IPS-18a (cell line): ENCODE data around the gene ANKRD13D.
A peak's percentile ranks its signal among the peaks of the same experiment; 100 is the strongest.

ENCODE experiments used
- H3K27ac ChIP-seq: one replicate; pipeline ENCODE4 v1.5.1; 2013; ENCODE audit warnings: low read length
- H3K27me3 ChIP-seq: one replicate; pipeline ENCODE4 v1.6.1; 2013; ENCODE audit warnings: mild to moderate bottlenecking, low read length; ENCODE audit not compliant: control insufficient read depth, insufficient read depth
- H3K36me3 ChIP-seq: one replicate; pipeline ENCODE4 v1.6.1; 2013; ENCODE audit warnings: low read depth, low read length; ENCODE audit not compliant: control insufficient read depth
- H3K4me1 ChIP-seq: one replicate; pipeline ENCODE4 v1.6.1; 2013; ENCODE audit warnings: low read depth, low read length; ENCODE audit not compliant: control insufficient read depth
- H3K4me3 ChIP-seq: one replicate; pipeline ENCODE4 v1.5.1; 2013; ENCODE audit warnings: low read length
- H3K9ac ChIP-seq: one replicate; pipeline ENCODE4 v1.6.1; 2013; ENCODE audit warnings: mild to moderate bottlenecking, low read length, moderate library complexity
- H3K9me3 ChIP-seq: one replicate; pipeline ENCODE4 v1.6.1; 2013; ENCODE audit warnings: low read depth, low read length; ENCODE audit not compliant: control insufficient read depth

Gene ANKRD13D

DNA sequence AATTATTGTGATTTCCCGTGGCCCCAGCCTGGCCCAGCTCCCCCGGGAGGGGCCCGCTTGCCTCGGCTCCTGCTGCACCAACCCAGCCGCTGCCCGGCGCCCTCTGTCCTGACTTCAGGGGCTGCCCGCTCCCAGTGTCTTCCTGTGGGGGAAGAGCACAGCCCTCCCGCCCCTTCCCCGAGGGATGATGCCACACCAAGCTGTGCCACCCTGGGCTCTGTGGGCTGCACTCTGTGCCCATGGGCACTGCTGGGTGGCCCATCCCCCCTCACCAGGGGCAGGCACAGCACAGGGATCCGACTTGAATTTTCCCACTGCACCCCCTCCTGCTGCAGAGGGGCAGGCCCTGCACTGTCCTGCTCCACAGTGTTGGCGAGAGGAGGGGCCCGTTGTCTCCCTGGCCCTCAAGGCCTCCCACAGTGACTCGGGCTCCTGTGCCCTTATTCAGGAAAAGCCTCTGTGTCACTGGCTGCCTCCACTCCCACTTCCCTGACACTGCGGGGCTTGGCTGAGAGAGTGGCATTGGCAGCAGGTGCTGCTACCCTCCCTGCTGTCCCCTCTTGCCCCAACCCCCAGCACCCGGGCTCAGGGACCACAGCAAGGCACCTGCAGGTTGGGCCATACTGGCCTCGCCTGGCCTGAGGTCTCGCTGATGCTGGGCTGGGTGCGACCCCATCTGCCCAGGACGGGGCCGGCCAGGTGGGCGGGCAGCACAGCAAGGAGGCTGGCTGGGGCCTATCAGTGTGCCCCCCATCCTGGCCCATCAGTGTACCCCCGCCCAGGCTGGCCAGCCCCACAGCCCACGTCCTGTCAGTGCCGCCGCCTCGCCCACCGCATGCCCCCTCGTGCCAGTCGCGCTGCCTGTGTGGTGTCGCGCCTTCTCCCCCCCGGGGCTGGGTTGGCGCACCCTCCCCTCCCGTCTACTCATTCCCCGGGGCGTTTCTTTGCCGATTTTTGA lies 3.3 kb upstream of the ANKRD13D start:
- Histone ChIP-seq H3K9ac (no peak overlapping the region), H3K27me3 (no peaks in the 10 kb centered on the region)

GRCh38 chr11:67286621-67287333 lies 2.3 kb upstream of the ANKRD13D start:
- Histone ChIP-seq H3K9ac (no peak overlapping the region), H3K27me3 (no peaks in the 10 kb centered on the region), H3K4me3 (no peak overlapping the region), H3K36me3 (peaks cover 39% of the 10 kb centered on the region), H3K4me1 (peaks cover 9% of the 10 kb centered on the region), H3K27ac (no peak overlapping the region), H3K9me3 (no peaks in the 10 kb centered on the region)

More for the DNA sequence above, 3.3 kb upstream of the ANKRD13D start:
- H3K36me3 ChIP-seq = peaks cover 45% of the 10 kb centered on the region
- no peak overlapping the region for H3K27ac ChIP-seq
- H3K4me1 ChIP-seq = peaks cover 9% of the 10 kb centered on the region
- no peaks in the 10 kb centered on the region for H3K9me3 ChIP-seq
- no peak overlapping the region for H3K4me3 ChIP-seq

DNA sequence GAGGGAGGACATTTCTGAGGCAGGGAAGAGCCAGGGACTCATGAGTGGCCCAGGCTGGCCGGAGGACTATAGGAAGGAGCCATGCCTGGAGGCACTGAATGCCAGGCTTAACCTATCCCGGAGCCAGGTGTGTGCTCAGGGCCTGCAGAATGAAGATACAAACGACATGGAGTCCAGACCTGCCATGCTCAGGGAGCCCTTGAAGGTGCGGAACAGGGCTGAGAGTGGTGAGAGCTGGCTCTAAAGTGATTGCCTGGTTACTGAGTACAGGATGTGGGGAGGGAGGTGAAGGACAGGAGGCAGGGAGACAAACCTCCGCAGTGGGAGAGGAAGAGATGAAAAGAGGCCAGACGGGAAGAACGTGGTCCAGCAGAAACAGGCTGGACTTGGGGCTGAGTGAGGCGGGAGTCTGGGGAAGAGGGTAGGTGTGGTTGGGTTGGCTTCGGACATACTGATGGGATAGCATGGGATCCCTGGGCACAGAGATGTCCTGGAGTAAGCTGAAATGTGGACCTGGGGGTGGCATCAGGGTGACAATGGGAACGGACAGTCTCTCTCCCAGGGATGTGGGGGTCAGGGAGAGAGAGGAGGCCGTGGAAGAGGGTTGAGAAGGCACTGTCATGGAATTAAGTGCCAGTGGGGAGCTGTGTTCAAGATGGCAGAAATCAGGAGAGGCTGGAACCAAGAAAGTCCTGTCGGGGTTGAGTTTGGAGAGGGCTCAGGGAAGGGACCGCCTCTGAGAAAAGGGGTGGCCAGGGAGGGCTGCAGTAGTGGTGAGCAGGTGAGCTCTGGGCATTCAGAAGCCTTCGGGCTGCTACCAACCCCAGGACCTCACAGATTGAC lies 1.5 kb upstream of the ANKRD13D start:
- Histone ChIP-seq H3K27me3 (no peaks in the 10 kb centered on the region), H3K9me3 (no peaks in the 10 kb centered on the region), H3K27ac (peak overlapping the region; percentile 71), H3K9ac (peak overlapping the region; percentile 81), H3K36me3 (peaks cover 31% of the 10 kb centered on the region), H3K4me1 (peaks cover 9% of the 10 kb centered on the region), H3K4me3 (peak overlapping the region; percentile 81)

- Histone ChIP-seq H3K9ac (peak overlapping the region; percentile 81), H3K4me1 (peaks cover 9% of the 10 kb centered on the region), H3K27me3 (no peaks in the 10 kb centered on the region), H3K9me3 (no peaks in the 10 kb centered on the region), H3K4me3 (peak overlapping the region; percentile 81), H3K36me3 (peaks cover 29% of the 10 kb centered on the region), H3K27ac (peak overlapping the region; percentile 71)
Measured at GRCh38 chr11:67288198-67288451, 978 bp upstream of the ANKRD13D start.

GRCh38 chr11:67288452-67289225 lies 464 bp upstream of the ANKRD13D start:
- peak overlapping the region; percentile 81 for H3K9ac ChIP-seq
- no peaks in the 10 kb centered on the region for H3K9me3 ChIP-seq
- peaks cover 9% of the 10 kb centered on the region for H3K4me1 ChIP-seq
- peaks cover 24% of the 10 kb centered on the region for H3K36me3 ChIP-seq
- peak overlapping the region; percentile 71 for H3K27ac ChIP-seq
- no peaks in the 10 kb centered on the region for H3K27me3 ChIP-seq
- H3K4me3 ChIP-seq = peak overlapping the region; percentile 81

GRCh38 chr11:67289651-67290479 lies 762 bp downstream of the ANKRD13D start:
- Histone ChIP-seq H3K9ac (peak overlapping the region; percentile 13), H3K4me1 (peaks cover 9% of the 10 kb centered on the region), H3K4me3 (peak overlapping the region; percentile 66), H3K27ac (no peak overlapping the region), H3K9me3 (no peaks in the 10 kb centered on the region), H3K36me3 (peaks cover 11% of the 10 kb centered on the region), H3K27me3 (no peaks in the 10 kb centered on the region)

GRCh38 chr11:67290801-67291200 lies 1.7 kb downstream of the ANKRD13D start:
- Histone ChIP-seq H3K36me3 (peaks cover 7% of the 10 kb centered on the region), H3K4me3 (no peak overlapping the region), H3K27me3 (no peaks in the 10 kb centered on the region), H3K9me3 (no peaks in the 10 kb centered on the region), H3K4me1 (peaks cover 9% of the 10 kb centered on the region), H3K9ac (no peak overlapping the region), H3K27ac (no peak overlapping the region)

GRCh38 chr11:67291481-67292381 lies 2.6 kb downstream of the ANKRD13D start:
- peaks cover 7% of the 10 kb centered on the region for H3K36me3 ChIP-seq
- no peaks in the 10 kb centered on the region for H3K27me3 ChIP-seq
- no peak overlapping the region for H3K4me3 ChIP-seq
- H3K9me3 ChIP-seq = no peaks in the 10 kb centered on the region
- no peak overlapping the region for H3K9ac ChIP-seq
- H3K4me1 ChIP-seq = peaks cover 9% of the 10 kb centered on the region
- H3K27ac ChIP-seq = no peak overlapping the region

DNA sequence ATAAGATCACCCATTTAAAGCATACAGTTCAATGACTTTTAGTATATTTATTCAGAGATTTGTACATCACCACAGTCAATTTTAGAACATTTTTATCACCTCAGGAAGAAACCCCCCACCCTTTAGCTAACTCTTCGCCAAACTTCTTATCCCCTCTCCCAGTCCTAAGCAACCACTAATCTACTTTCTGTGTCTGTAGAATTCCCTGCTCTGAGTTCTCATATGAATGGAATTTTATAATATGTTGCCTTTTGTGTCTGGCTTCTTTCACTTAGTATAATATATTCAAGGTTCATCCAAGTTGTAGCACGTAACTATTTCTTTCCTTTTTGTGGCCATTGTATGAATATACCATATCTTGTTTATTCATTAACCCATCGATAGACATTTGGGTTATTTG lies 3.6 kb downstream of the ANKRD13D start:
- Histone ChIP-seq H3K4me1 (peaks cover 6% of the 10 kb centered on the region), H3K27ac (no peak overlapping the region), H3K9me3 (no peaks in the 10 kb centered on the region), H3K36me3 (peaks cover 7% of the 10 kb centered on the region), H3K9ac (no peak overlapping the region), H3K4me3 (no peak overlapping the region), H3K27me3 (no peaks in the 10 kb centered on the region)
